Mucosa of descending colon (tissue), 3 donors: ENCODE data around the gene FZR1. TPM values are rescaled to one million over a fixed set of nuclear protein-coding genes. Genes with fewer than 3 reads are reported as not detected.

ENCODE experiments used
- ATAC-seq: fragments of 200-7000 bp; cut with Tn5 transposase; one replicate; pipeline ENCODE4 v1.9.1; 2020; ENCODE audit warnings: mild to moderate bottlenecking, moderate library complexity
- DNase-seq, 3 donors: peaks; one replicate each; pipeline ENCODE4 v3.0.0-alpha.2; 2020
- H3K36me3 ChIP-seq: fragments of 200-600 bp; one replicate; pipeline ENCODE4 v1.8.0; 2021; ENCODE audit warnings: low read depth, mild to moderate bottlenecking
- H3K4me1 ChIP-seq: fragments of 200-600 bp; one replicate; pipeline ENCODE4 v1.8.0; 2021; ENCODE audit warnings: low read depth, mild to moderate bottlenecking
- H3K4me3 ChIP-seq: fragments of 200-600 bp; one replicate; pipeline ENCODE4 v1.8.0; 2021; ENCODE audit warnings: mild to moderate bottlenecking
- H3K9me3 ChIP-seq: fragments of 200-600 bp; one replicate; pipeline ENCODE4 v1.8.0; 2021; ENCODE audit warnings: mild to moderate bottlenecking
- CTCF ChIP-seq: fragments of 200-600 bp; IDR thresholded peaks from one replicate; pipeline ENCODE4 v1.8.0; 2022; ENCODE audit warnings: antibody characterized with exemption, mild to moderate bottlenecking
- intact Hi-C, 2 donors: fragments of 100-400 bp; cut with DNase I in 1 of 2; cut with micrococcal nuclease in 1 of 2; formaldehyde crosslinking; loops; one replicate each; pipeline versions ENCODE4 v1.11.0 to v1.11.1; 2022; cut with DNase I, micrococcal nuclease
- total RNA-seq, 3 donors: library from RNA; stranded (reverse); fragmentation: NEBNext Ultra II Directional in 2 of 3; extraction: Animal tissue kit (Norgen Biotek cat#: 25700) in 2 of 3; gene quantifications; one replicate each; pipeline versions ENCODE4 v1.2.1 to v1.2.4, GENCODE V29; 2021 to 2023
- donor health status: DM: no; HTN: no; CAD: no; lungs with moderate emphysema.
- donor health status: DM: no; HTN: no; CAD: no.
- donor health status: DM: no; HTN: yes; CAD: no.

The FZR1 gene
- total RNA-seq, 3 donors from 2014 or later: 35.9 to 59.6 (median 46.4) TPM

- ATAC-seq: no peak
- Histone ChIP-seq H3K36me3 (no peaks in the 10 kb centered on the region), H3K4me3 (no peak overlapping the region), H3K4me1 (peaks cover 15% of the 10 kb centered on the region), H3K9me3 (no peaks in the 10 kb centered on the region)
- no peak for TF ChIP-seq CTCF
- intact Hi-C loops: no loop called here
- DNase-seq: no peak
These were observed 2.8 kb downstream of the FZR1 start for GRCh38 chr19:3508771-3509535.

- no peak for TF ChIP-seq CTCF
- no peak for ATAC-seq
- Histone ChIP-seq H3K9me3 (no peaks in the 10 kb centered on the region), H3K4me3 (no peak overlapping the region), H3K36me3 (no peaks in the 10 kb centered on the region), H3K4me1 (peaks cover 15% of the 10 kb centered on the region)
- intact Hi-C loops: no loop called here
- no peak for DNase-seq
These were observed 3.5 kb downstream of the FZR1 start for GRCh38 chr19:3509566-3509989.

GRCh38 chr19:3510727-3511126, 4.6 kb downstream of the FZR1 start:
- Histone ChIP-seq H3K36me3 (no peaks in the 10 kb centered on the region), H3K4me1 (peaks cover 12% of the 10 kb centered on the region), H3K9me3 (no peaks in the 10 kb centered on the region), H3K4me3 (no peak overlapping the region)
- ATAC-seq (no peak), DNase-seq (no peak)
- no peak for TF ChIP-seq CTCF
- intact Hi-C loops: no loop called here

- Histone ChIP-seq H3K4me1 (peaks cover 12% of the 10 kb centered on the region), H3K9me3 (no peaks in the 10 kb centered on the region), H3K36me3 (no peaks in the 10 kb centered on the region), H3K4me3 (no peak overlapping the region)
- no peak for DNase-seq
- no peak for TF ChIP-seq CTCF
- no peak for ATAC-seq
- intact Hi-C loops: no loop called here
These were observed 5.6 kb downstream of the FZR1 start for GRCh38 chr19:3511506-3512251.

- Histone ChIP-seq H3K36me3 (no peaks in the 10 kb centered on the region), H3K4me1 (peaks cover 7% of the 10 kb centered on the region), H3K4me3 (no peak overlapping the region), H3K9me3 (no peaks in the 10 kb centered on the region)
- intact Hi-C loops: no loop called here
- DNase-seq: no peak
- no peak for ATAC-seq
- TF ChIP-seq CTCF: no peak
These were observed 6.6 kb downstream of the FZR1 start for GRCh38 chr19:3512562-3513228.
